ENCODE data around the gene POC1A. TPM values are rescaled to one million over a fixed set of nuclear protein-coding genes. Genes with fewer than 3 reads are reported as not detected.

POC1A gene
- total RNA-seq, 2 experiments from 2014 or later: 32.3 to 32.7 TPM

- intact Hi-C loops (cut with micrococcal nuclease): loop anchor here (5.0 kb wide), 1 partner anchor 51 kb away; no protein-coding TSS in a partner anchor
- Mint-ChIP-seq H3K27ac (no peak overlapping the region), H3K4me1 (ENCODE audit: low read depth) (no peaks in the 10 kb centered on the region), H3K9me3 (no peaks in the 10 kb centered on the region), H3K27me3 (ENCODE audit: low read depth) (no peaks in the 10 kb centered on the region), H3K4me3 (no peak overlapping the region), H3K36me3 (ENCODE audit: low read depth) (no peaks in the 10 kb centered on the region)
- DNase-seq: no peak
- CTCF ChIA-PET: interaction anchor here (0.9 to 1.1 kb wide), 2 partner anchors 20 to 84 kb away, joined by 3 to 4 read pairs; no protein-coding TSS in a partner anchor
Measured at GRCh38 chr3:52061121-52061910, 92.9 kb downstream of the POC1A start.

- Mint-ChIP-seq H3K27ac (no peak overlapping the region), H3K36me3 (ENCODE audit: low read depth) (no peaks in the 10 kb centered on the region), H3K4me1 (ENCODE audit: low read depth) (no peaks in the 10 kb centered on the region), H3K4me3 (no peak overlapping the region), H3K27me3 (ENCODE audit: low read depth) (no peaks in the 10 kb centered on the region), H3K9me3 (no peaks in the 10 kb centered on the region)
- CTCF ChIA-PET: interaction anchor here (0.6 to 2.1 kb wide), 3 partner anchors 54 to 368 kb away, joined by 3 to 5 read pairs (median 3); no protein-coding TSS in a partner anchor
- intact Hi-C loops (cut with micrococcal nuclease): loop anchor here (5.0 to 10.0 kb wide), 7 partner anchors 53 to 1465 kb away; partner anchors contain the start of genes GNL3, PBRM1, TEX264 and TLR9
- DNase-seq: no peak
Measured at GRCh38 chr3:52059781-52060180, 94.4 kb downstream of the POC1A start.

DNA sequence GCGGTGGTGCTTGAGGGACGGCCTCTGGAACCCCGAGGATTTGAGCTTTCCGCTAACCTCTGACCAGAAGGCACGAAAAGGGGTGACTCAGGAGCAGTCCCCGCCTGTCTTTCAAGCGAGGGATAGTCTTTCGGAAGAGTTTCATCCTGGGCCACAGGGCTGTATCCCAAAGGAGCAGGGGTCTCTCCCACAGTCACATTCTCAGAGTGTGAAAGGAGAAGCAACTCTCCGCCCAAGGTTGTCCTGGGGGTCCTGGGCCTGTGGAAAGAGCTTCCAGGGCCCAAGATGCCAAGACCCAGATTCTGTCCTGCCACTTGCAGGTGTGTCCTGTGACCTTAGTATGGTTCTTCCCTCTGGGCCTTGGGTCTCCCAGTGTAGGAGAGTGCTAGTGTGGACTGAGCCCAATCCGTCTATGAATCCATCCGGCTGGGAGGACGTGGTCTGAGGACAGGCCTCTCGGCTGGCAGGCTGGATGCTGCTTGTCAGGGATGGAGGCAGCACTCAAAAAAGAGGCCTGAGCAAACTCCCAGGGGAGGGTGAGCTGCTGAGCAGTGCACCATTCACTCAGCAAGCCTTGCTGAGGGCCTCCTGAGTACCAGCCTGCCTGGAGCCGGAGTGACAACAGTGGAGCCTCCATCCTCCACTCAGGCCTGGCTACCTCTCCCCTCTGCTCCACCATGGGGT, 96.3 kb downstream of the POC1A start:
- Mint-ChIP-seq H3K27ac (no peak overlapping the region), H3K4me3 (peak overlapping the region; percentile 78), H3K36me3 (ENCODE audit: low read depth) (peaks cover 5% of the 10 kb centered on the region), H3K9me3 (no peaks in the 10 kb centered on the region), H3K4me1 (ENCODE audit: low read depth) (peaks cover 17% of the 10 kb centered on the region), H3K27me3 (ENCODE audit: low read depth) (no peaks in the 10 kb centered on the region)
- intact Hi-C loops (cut with micrococcal nuclease): loop anchor here (1.0 to 10.0 kb wide), 15 partner anchors 57 to 1463 kb away; partner anchors contain the start of genes ABHD14A, ABHD14B, DCAF1 and GNL3
- no peak for DNase-seq
- CTCF ChIA-PET: interaction anchor here (1.2 to 2.1 kb wide), 5 partner anchors 21 to 97 kb away, joined by 5 to 8 read pairs (median 6); partner anchors contain the start of gene POC1A

GRCh38 chr3:52056968-52057811, 97.0 kb downstream of the POC1A start:
- H3K27ac Mint-ChIP-seq: peak overlapping the region; percentile 76
- peaks cover 25% of the 10 kb centered on the region for H3K4me1 Mint-ChIP-seq (ENCODE audit: low read depth)
- intact Hi-C loops (cut with micrococcal nuclease): loop anchor here (1.0 to 10.0 kb wide), 15 partner anchors 56 to 1462 kb away; partner anchors contain the start of genes ABHD14A, ABHD14B, DCAF1 and GNL3
- H3K9me3 Mint-ChIP-seq: no peaks in the 10 kb centered on the region
- peak overlapping the region; percentile 78 for H3K4me3 Mint-ChIP-seq
- CTCF ChIA-PET: interaction anchor here (0.6 to 1.9 kb wide), 10 partner anchors 21 to 282 kb away, joined by 3 to 8 read pairs (median 5); partner anchors contain the start of genes ACY1, POC1A and RRP9
- peaks cover 5% of the 10 kb centered on the region for H3K36me3 Mint-ChIP-seq (ENCODE audit: low read depth)
- no peaks in the 10 kb centered on the region for H3K27me3 Mint-ChIP-seq (ENCODE audit: low read depth)
- peak; percentile 100 for DNase-seq

GRCh38 chr3:52056521-52056967, 97.7 kb downstream of the POC1A start, which contains the start of gene DUSP7:
DUSP7 (minus strand) TSS chr3:52056571; CDS start chr3:52056366, 205 bp downstream.
- intact Hi-C loops (cut with micrococcal nuclease): loop anchor here (2.0 to 10.0 kb wide), 10 partner anchors 82 to 1462 kb away; partner anchors contain the start of genes ABHD14A, ABHD14B, DCAF1 and GNL3
- peak; percentile 62 for DNase-seq
- no peaks in the 10 kb centered on the region for H3K27me3 Mint-ChIP-seq (ENCODE audit: low read depth)
- peaks cover 7% of the 10 kb centered on the region for H3K36me3 Mint-ChIP-seq (ENCODE audit: low read depth)
- H3K27ac Mint-ChIP-seq: peak within 1 kb of the TSS; percentile 78
- H3K4me1 Mint-ChIP-seq (ENCODE audit: low read depth): peaks cover 31% of the 10 kb centered on the region
- CTCF ChIA-PET: interaction anchor here (0.6 to 1.9 kb wide), 9 partner anchors 20 to 115 kb away, joined by 3 to 8 read pairs (median 6); partner anchors contain the start of genes ACY1, POC1A and RRP9
- peak within 1 kb of the TSS; percentile 88 for H3K4me3 Mint-ChIP-seq
- H3K9me3 Mint-ChIP-seq: no peaks in the 10 kb centered on the region

DNA sequence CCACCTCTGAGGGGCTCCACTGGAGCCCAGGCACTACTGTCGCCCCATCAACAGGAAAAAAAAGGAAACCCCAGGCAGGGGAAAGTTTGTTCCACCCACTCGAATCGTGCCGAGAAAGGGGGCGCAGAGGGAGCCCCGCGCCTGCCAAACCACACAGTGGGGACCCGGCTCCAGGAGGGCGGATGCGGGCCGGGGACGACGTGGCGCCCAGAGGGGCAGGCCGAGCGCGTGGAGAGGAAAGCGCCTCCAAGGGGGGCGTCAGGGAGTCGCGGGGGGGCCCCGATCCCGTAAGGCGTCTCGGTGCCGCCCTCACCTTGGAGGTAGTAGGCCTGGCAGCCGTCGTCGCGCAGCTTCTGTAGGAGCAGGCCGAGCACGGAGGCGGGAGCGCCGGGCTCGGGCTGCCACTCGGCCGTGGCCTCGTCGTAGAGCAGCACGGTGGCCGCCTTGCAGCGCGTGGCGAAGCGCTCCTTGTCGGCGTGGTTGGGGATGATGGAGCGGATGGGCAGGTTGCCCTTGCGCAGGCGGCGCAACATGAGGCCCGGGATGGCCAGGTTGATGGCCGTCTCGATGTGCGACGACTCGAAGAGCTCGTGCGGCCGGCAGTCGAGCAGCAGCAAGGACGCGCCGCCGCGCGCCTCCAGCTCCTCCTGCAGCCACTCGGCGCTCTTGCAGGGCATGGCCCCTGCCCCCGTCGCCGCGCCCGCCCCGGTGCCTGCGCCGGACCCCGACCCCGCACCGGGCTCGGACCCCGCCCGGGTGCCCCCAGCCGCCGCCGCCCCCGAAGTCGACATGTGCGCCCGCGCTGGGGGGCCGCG, 98.5 kb downstream of the POC1A start:
- peak overlapping the region; percentile 78 for H3K27ac Mint-ChIP-seq

GRCh38 chr3:52054661-52055511, 99.3 kb downstream of the POC1A start:
- peak overlapping the region; percentile 96 for H3K27ac Mint-ChIP-seq
- DNase-seq: peak; percentile 36
- no peaks in the 10 kb centered on the region for H3K27me3 Mint-ChIP-seq (ENCODE audit: low read depth)
- intact Hi-C loops (cut with micrococcal nuclease): loop anchor here (5.0 to 10.0 kb wide), 6 partner anchors 170 to 1460 kb away; partner anchors contain the start of genes GNL3, PBRM1, TEX264 and TLR9
- peak overlapping the region; percentile 88 for H3K4me3 Mint-ChIP-seq
- H3K36me3 Mint-ChIP-seq (ENCODE audit: low read depth): peaks cover 15% of the 10 kb centered on the region
- H3K4me1 Mint-ChIP-seq (ENCODE audit: low read depth): peaks cover 42% of the 10 kb centered on the region
- H3K9me3 Mint-ChIP-seq: no peaks in the 10 kb centered on the region
- CTCF ChIA-PET: interaction anchor here (1.0 to 3.9 kb wide), 7 partner anchors 52 to 281 kb away, joined by 3 to 46 read pairs (median 13); partner anchors contain the start of genes ACY1 and POC1A

More for the DNA sequence above, 98.5 kb downstream of the POC1A start:
- H3K36me3 Mint-ChIP-seq (ENCODE audit: low read depth): peaks cover 9% of the 10 kb centered on the region
- H3K4me1 Mint-ChIP-seq (ENCODE audit: low read depth): peaks cover 37% of the 10 kb centered on the region
- H3K27me3 Mint-ChIP-seq (ENCODE audit: low read depth): no peaks in the 10 kb centered on the region
- no peaks in the 10 kb centered on the region for H3K9me3 Mint-ChIP-seq
- DNase-seq: peak; percentile 48
- CTCF ChIA-PET: interaction anchor here (1.2 to 1.9 kb wide), 5 partner anchors 52 to 101 kb away, joined by 4 to 8 read pairs (median 7); partner anchors contain the start of genes ACY1 and POC1A
- peak overlapping the region; percentile 88 for H3K4me3 Mint-ChIP-seq
- intact Hi-C loops (cut with micrococcal nuclease): loop anchor here (2.0 to 10.0 kb wide), 10 partner anchors 81 to 1461 kb away; partner anchors contain the start of genes ABHD14A, ABHD14B, DCAF1 and GNL3

GRCh38 chr3:52053307-52054304, 100.6 kb downstream of the POC1A start:
- CTCF ChIA-PET: interaction anchor here (1.0 to 3.9 kb wide), 14 partner anchors 11 to 283 kb away, joined by 3 to 46 read pairs (median 6); partner anchors contain the start of genes PARP3 and POC1A
- peaks cover 50% of the 10 kb centered on the region for H3K4me1 Mint-ChIP-seq (ENCODE audit: low read depth)

More at GRCh38 chr3:52053307-52054304, 100.6 kb downstream of the POC1A start:
- DNase-seq: peak; percentile 63
- Mint-ChIP-seq H3K36me3 (ENCODE audit: low read depth) (peaks cover 15% of the 10 kb centered on the region), H3K9me3 (no peaks in the 10 kb centered on the region), H3K27ac (peak overlapping the region; percentile 96), H3K27me3 (ENCODE audit: low read depth) (no peaks in the 10 kb centered on the region), H3K4me3 (peak overlapping the region; percentile 88)
- intact Hi-C loops (cut with micrococcal nuclease): loop anchor here (1.0 to 10.0 kb wide), 7 partner anchors 52 to 1459 kb away; partner anchors contain the start of genes GNL3, PARP3, PBRM1 and TLR9
